K562 (cell line): ENCODE results near the gene WDR46. TPM values are rescaled to one million over a fixed set of nuclear protein-coding genes. Genes with fewer than 3 reads are reported as not detected.

Experiments
- CCNT2 ChIP-seq: IDR thresholded peaks from 2 replicates; pipeline ENCODE4 v1.6.1; 2011; ENCODE audit warnings: borderline replicate concordance, low read depth, mild to moderate bottlenecking, moderate library complexity, mixed read lengths, low read length; ENCODE audit not compliant: insufficient read length; ENCODE audit errors: extremely low read depth
- COPS2 ChIP-seq: fragments of 450-650 bp; conservative IDR thresholded peaks from 2 replicates; pipeline ENCODE4 v1.6.1; 2016; ENCODE audit warnings: mild to moderate bottlenecking, moderate library complexity
- DIDO1 ChIP-seq: fragments of 450-650 bp; IDR thresholded peaks from 2 replicates; pipeline ENCODE4 v1.6.1; 2016; ENCODE audit warnings: low read depth, missing biosample characterization, missing genetic modification characterization
- DNMT1 ChIP-seq: fragments of 450-650 bp; IDR thresholded peaks from 2 replicates; pipeline ENCODE4 v1.6.1; 2016; ENCODE audit warnings: antibody characterized with exemption, mild to moderate bottlenecking
- ETS2 ChIP-seq: IDR thresholded peaks from 2 replicates; pipeline ENCODE4 v1.6.1; 2016; ENCODE audit warnings: borderline replicate concordance, missing genetic modification characterization, mild to moderate bottlenecking, moderate library complexity, missing compliant biosample characterization; ENCODE audit not compliant: poor library complexity, severe bottlenecking
- FOXK1 ChIP-seq: sonication (generic); formaldehyde crosslinking; IDR thresholded peaks from 2 replicates; pipeline ENCODE4 v1.8.0; 2022; ENCODE audit warnings: missing genetic modification reagents, mild to moderate bottlenecking, borderline replicate concordance
- HDAC1 ChIP-seq, 2 experiments: fragments of 450-650 bp; IDR thresholded peaks; 2 replicates each; pipeline ENCODE4 v1.6.1; 2016 to 2017; ENCODE audit warnings: inconsistent platforms in 1 of 2, mild to moderate bottlenecking in 1 of 2, moderate library complexity in 1 of 2
- MIER1 ChIP-seq: fragments of 450-650 bp; IDR thresholded peaks from 2 replicates; pipeline ENCODE4 v1.6.1; 2016; ENCODE audit warnings: antibody characterized with exemption, mild to moderate bottlenecking, low read depth
- PHF21A ChIP-seq: fragments of 450-650 bp; IDR thresholded peaks from 2 replicates; pipeline ENCODE4 v1.6.1; 2017; ENCODE audit warnings: low read depth, borderline replicate concordance
- RHOXF2B ChIP-seq: fragments of 250-450 bp; sonication (Bioruptor Pico); conservative IDR thresholded peaks from 2 replicates; pipeline ENCODE4 v1.5.1; 2021
- SIN3B ChIP-seq: fragments of 450-650 bp; IDR thresholded peaks from 2 replicates; pipeline ENCODE4 v1.6.1; 2017; ENCODE audit warnings: low read depth, mild to moderate bottlenecking, moderate library complexity
- SP2 ChIP-seq: IDR thresholded peaks from 2 replicates; pipeline ENCODE4 v1.6.1; 2011; ENCODE audit warnings: mild to moderate bottlenecking, low read depth, low read length, moderate library complexity; ENCODE audit not compliant: poor library complexity, severe bottlenecking; ENCODE audit errors: extremely low read depth
- SRSF9 ChIP-seq: fragments of 200-400 bp; formaldehyde crosslinking; IDR thresholded peaks from 2 replicates; pipeline ENCODE4 v1.6.1; 2017; ENCODE audit warnings: low read depth, low read length, borderline replicate concordance
- STAG1 ChIP-seq: sonication (generic); formaldehyde crosslinking; IDR thresholded peaks from 2 replicates; pipeline ENCODE4 v1.5.0; 2020; ENCODE audit warnings: missing genetic modification reagents, borderline replicate concordance
- TAF15 ChIP-seq: fragments of 200-400 bp; formaldehyde crosslinking; IDR thresholded peaks from 2 replicates; pipeline ENCODE4 v1.6.1; 2017; ENCODE audit warnings: mild to moderate bottlenecking, low read depth, low read length, moderate library complexity
- TBL1XR1 ChIP-seq, 2 experiments: IDR thresholded peaks; 2 replicates each; pipeline ENCODE4 v1.6.1; 2012; ENCODE audit warnings: improper control_type of control experiment in 2 of 2, low read length in 2 of 2, mild to moderate bottlenecking in 1 of 2
- ZNF12 ChIP-seq: sonication (generic); formaldehyde crosslinking; IDR thresholded peaks from 2 replicates; pipeline ENCODE4 v1.4.0; 2020; ENCODE audit warnings: mild to moderate bottlenecking, missing genetic modification reagents
- ZNF175 ChIP-seq: fragments of 200-800 bp; sonication (Bioruptor generic); IDR thresholded peaks from 2 replicates; pipeline ENCODE4 v1.6.1; 2016; ENCODE audit warnings: low read depth, mild to moderate bottlenecking, missing genetic modification characterization, missing compliant biosample characterization
- ZSCAN32 ChIP-seq: fragments of 450-650 bp; formaldehyde crosslinking; IDR thresholded peaks from 2 replicates; pipeline ENCODE4 v1.4.0; 2020; ENCODE audit warnings: mild to moderate bottlenecking, moderate library complexity
- polyA plus RNA-seq, 8 experiments: library from polyadenylated mRNA; depleted of rRNA in 4 of 8; stranded (reverse) in 5 of 8; unstranded in 3 of 8; fragments of >200 nt; fragmentation: Nextera tagmentation in 2 of 8; fragmentation: Illumina TruSeq in 1 of 8; extraction: Ambion mirVana in 2 of 8; extraction: Trizol in 1 of 8; gene quantifications; 2 replicates each; pipeline versions ENCODE4 v1.2.1 to v1.2.3, GENCODE V29; 2011 to 2014; ENCODE audit warnings: inconsistent platforms in 1 of 8, missing spikeins in 1 of 8
- total RNA-seq, 7 experiments: library from RNA; depleted of rRNA in 6 of 7; stranded (reverse); fragments of >200 nt in 6 of 7; fragmentation: Illumina TruSeq in 2 of 7; extraction: Trizol in 2 of 7; gene quantifications; 2 replicates each; pipeline versions ENCODE4 v1.2.1 to v1.2.3, GENCODE V29; 2011 to 2021; ENCODE audit warnings: low replicate concordance in 1 of 7
- TF ChIP-seq, protein P1 (sequence below): fragments of 450-650 bp; conservative IDR thresholded peaks from 2 replicates; pipeline ENCODE4 v1.6.1; 2016; ENCODE audit warnings: missing genetic modification characterization, low read depth, mild to moderate bottlenecking, missing compliant biosample characterization, moderate library complexity
- TF ChIP-seq, protein P2 (sequence below): IDR thresholded peaks from 3 replicates; pipeline ENCODE4 v1.6.1; 2011; ENCODE audit warnings: borderline replicate concordance, mild to moderate bottlenecking; ENCODE audit not compliant: insufficient read length, insufficient read depth
- TF ChIP-seq, protein P3 (sequence below): fragments of 450-650 bp; formaldehyde crosslinking; IDR thresholded peaks from 2 replicates; pipeline ENCODE4 v1.4.0; 2020; ENCODE audit warnings: mild to moderate bottlenecking
- TF ChIP-seq, protein P4 (sequence below): sonication (generic); formaldehyde crosslinking; IDR thresholded peaks from 2 replicates; pipeline ENCODE4 v1.8.1; 2023; ENCODE audit warnings: mild to moderate bottlenecking, missing genetic modification reagents

The WDR46 gene
- total and polyA plus RNA-seq, 9 of the 15 experiments (the other 6 are each of a cell fraction or from before 2014, with no cell fraction given), result 8.9 to 146 (median 93.1) TPM

DNA sequence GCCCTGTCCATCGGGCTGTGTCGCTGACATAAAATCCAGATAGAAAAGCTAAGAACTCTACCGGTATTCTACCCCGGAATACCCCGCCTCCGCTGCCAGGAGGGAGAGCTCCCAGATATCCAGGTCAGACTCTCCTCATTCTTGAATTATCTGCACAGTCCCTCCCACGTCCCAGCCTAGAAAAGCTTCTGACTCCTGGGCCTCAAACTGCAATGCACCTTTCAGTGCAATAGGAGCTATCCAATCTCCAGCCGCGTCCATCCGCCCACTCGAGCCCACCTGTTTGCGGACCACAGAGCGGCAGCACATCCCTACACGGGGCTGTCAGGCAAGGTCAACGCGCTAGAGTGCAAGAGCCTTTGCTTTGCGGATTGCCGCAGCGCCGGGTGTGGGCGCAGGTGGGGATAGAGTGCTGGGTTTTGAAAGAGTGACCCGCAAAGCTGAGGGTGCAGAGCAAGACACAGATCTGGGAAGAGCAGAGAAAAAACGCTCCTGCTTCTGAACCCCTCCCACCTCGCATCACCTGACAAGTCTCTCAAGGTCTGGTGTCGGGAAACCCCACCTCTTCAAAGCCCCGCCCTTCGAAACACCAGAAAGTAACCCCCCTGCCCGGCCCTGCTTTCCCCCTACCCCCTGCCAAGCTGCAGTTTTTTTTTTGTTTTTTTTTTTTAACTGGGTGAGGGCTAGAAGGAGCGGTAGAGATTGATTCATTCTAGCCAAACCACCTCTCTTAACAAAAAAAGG lies 23.5 kb upstream of the WDR46 start (continued):
- TF ChIP-seq, protein P1, sequence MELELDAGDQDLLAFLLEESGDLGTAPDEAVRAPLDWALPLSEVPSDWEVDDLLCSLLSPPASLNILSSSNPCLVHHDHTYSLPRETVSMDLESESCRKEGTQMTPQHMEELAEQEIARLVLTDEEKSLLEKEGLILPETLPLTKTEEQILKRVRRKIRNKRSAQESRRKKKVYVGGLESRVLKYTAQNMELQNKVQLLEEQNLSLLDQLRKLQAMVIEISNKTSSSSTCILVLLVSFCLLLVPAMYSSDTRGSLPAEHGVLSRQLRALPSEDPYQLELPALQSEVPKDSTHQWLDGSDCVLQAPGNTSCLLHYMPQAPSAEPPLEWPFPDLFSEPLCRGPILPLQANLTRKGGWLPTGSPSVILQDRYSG (tag), result no peak
- TF ChIP-seq DNMT1, result no peak
- TF ChIP-seq, protein P2, sequence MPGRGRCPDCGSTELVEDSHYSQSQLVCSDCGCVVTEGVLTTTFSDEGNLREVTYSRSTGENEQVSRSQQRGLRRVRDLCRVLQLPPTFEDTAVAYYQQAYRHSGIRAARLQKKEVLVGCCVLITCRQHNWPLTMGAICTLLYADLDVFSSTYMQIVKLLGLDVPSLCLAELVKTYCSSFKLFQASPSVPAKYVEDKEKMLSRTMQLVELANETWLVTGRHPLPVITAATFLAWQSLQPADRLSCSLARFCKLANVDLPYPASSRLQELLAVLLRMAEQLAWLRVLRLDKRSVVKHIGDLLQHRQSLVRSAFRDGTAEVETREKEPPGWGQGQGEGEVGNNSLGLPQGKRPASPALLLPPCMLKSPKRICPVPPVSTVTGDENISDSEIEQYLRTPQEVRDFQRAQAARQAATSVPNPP, result no peak
- TF ChIP-seq ETS2 (tag), result no peak
- TF ChIP-seq HDAC1 (IDR thresholded peaks at IDR 0.05), result peak in 1 of 2 experiments; percentile 73; a peak in 2 of 4 replicates
- no peak for TF ChIP-seq RHOXF2B
- TF ChIP-seq CCNT2, result no peak
- TF ChIP-seq TBL1XR1 (IDR thresholded peaks at IDR 0.05; ENCODE audit: low read length in 2 of 2), result no peak
- TF ChIP-seq FOXK1 (CRISPR knock-in tag), result no peak
- no peak for TF ChIP-seq ZSCAN32 (CRISPR knock-in tag)
- TF ChIP-seq SP2, result no peak
- TF ChIP-seq, protein P3, sequence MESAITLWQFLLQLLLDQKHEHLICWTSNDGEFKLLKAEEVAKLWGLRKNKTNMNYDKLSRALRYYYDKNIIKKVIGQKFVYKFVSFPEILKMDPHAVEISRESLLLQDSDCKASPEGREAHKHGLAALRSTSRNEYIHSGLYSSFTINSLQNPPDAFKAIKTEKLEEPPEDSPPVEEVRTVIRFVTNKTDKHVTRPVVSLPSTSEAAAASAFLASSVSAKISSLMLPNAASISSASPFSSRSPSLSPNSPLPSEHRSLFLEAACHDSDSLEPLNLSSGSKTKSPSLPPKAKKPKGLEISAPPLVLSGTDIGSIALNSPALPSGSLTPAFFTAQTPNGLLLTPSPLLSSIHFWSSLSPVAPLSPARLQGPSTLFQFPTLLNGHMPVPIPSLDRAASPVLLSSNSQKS (CRISPR knock-in tag), result no peak
- TF ChIP-seq SRSF9, result no peak
- TF ChIP-seq DIDO1 (tag), result no peak
- no peak for TF ChIP-seq STAG1 (CRISPR knock-in tag)
- TF ChIP-seq ZNF175 (CRISPR knock-in tag), result no peak
- TF ChIP-seq, protein P4, sequence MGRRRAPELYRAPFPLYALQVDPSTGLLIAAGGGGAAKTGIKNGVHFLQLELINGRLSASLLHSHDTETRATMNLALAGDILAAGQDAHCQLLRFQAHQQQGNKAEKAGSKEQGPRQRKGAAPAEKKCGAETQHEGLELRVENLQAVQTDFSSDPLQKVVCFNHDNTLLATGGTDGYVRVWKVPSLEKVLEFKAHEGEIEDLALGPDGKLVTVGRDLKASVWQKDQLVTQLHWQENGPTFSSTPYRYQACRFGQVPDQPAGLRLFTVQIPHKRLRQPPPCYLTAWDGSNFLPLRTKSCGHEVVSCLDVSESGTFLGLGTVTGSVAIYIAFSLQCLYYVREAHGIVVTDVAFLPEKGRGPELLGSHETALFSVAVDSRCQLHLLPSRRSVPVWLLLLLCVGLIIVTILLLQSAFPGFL (CRISPR knock-in tag), result no peak
- no peak for TF ChIP-seq TAF15
- TF ChIP-seq SIN3B, result no peak
- no peak for TF ChIP-seq COPS2
- peak; percentile 67; the same call in 1 of the 2 replicates for TF ChIP-seq ZNF12 (CRISPR knock-in tag)
- no peak for TF ChIP-seq MIER1
- TF ChIP-seq PHF21A, result no peak
